Activated CD4-positive, alpha-beta T cell treated with anti-CD3 and anti-CD28 coated beads for 36 hours (primary cell): ENCODE results near the gene GK. TPM values are rescaled to one million over a fixed set of nuclear protein-coding genes. Genes with fewer than 3 reads are reported as not detected.
A peak's percentile ranks its signal among the peaks of the same experiment; 100 is the strongest.

Experiments used
- ATAC-seq: fragments of 200-7000 bp; cut with Tn5 transposase; one replicate; pipeline ENCODE4 v1.10.0; 2021; ENCODE audit warnings: mild to moderate bottlenecking, moderate library complexity
- CTCF ChIA-PET: fragments of 350-600 bp; sonication (Branson Sonifier 250); formaldehyde crosslinking; loops from one replicate; lab custom pipeline; 2021; ENCODE audit warnings: antibody characterized with exemption; lab: Charles Lee
- POLR2A ChIA-PET: fragments of 350-600 bp; sonication (Branson Sonifier 250); formaldehyde crosslinking; loops from one replicate; lab custom pipeline; 2021; ENCODE audit warnings: antibody characterized with exemption, inconsistent platforms; lab: Charles Lee
- DNase-seq: peaks from one replicate; pipeline ENCODE4 v3.0.0-alpha.2; 2020
- H3K27ac Mint-ChIP-seq: one replicate; pipeline ENCODE4 v1.8.0; 2021; ENCODE audit warnings: mixed read lengths
- H3K27me3 Mint-ChIP-seq: one replicate; pipeline ENCODE4 v1.8.0; 2021; ENCODE audit warnings: mixed read lengths
- H3K36me3 Mint-ChIP-seq: one replicate; pipeline ENCODE4 v1.8.0; 2021; ENCODE audit warnings: low read depth, mixed read lengths
- H3K4me1 Mint-ChIP-seq: one replicate; pipeline ENCODE4 v1.8.0; 2021; ENCODE audit warnings: mixed read lengths
- H3K4me3 Mint-ChIP-seq: one replicate; pipeline ENCODE4 v1.8.0; 2021; ENCODE audit warnings: mild to moderate bottlenecking, moderate library complexity, mixed read lengths
- H3K9me3 Mint-ChIP-seq: one replicate; pipeline ENCODE4 v1.8.0; 2021; ENCODE audit warnings: low read depth, mixed read lengths
- intact Hi-C, 2 experiments: fragments of 100-400 bp; cut with DNase I in 1 of 2; cut with micrococcal nuclease in 1 of 2; formaldehyde crosslinking; loops; one replicate each; pipeline versions ENCODE4 v1.14.2 to v1.15.1; 2022 to 2024; cut with DNase I, micrococcal nuclease
- total RNA-seq, 2 experiments: library from RNA; stranded (reverse); gene quantifications; one replicate each; pipeline ENCODE4 v1.2.3, GENCODE V29; 2021

Gene GK
- total RNA-seq, 2 experiments from 2014 or later: 77.8 to 106 TPM

GRCh38 chrX:30712214-30712613 lies 59.0 kb downstream of the GK start:
- peaks cover 33% of the 10 kb centered on the region for H3K4me1 Mint-ChIP-seq
- ATAC-seq: peak; percentile 21
- ChIA-PET POLR2A (no interaction called here), CTCF (no interaction called here)
- peak overlapping the region; percentile 31 for H3K27ac Mint-ChIP-seq
- peaks cover 34% of the 10 kb centered on the region for H3K36me3 Mint-ChIP-seq
- no peak for DNase-seq
- no peaks in the 10 kb centered on the region for H3K27me3 Mint-ChIP-seq
- no peaks in the 10 kb centered on the region for H3K9me3 Mint-ChIP-seq
- no peak overlapping the region for H3K4me3 Mint-ChIP-seq
- intact Hi-C loops: loop anchor here (2.0 to 5.0 kb wide), 6 partner anchors 53 to 135 kb away; partner anchors contain the start of gene TASL (in 2 of the 2)

- H3K27ac Mint-ChIP-seq: peak overlapping the region; percentile 81
- ChIA-PET POLR2A (no interaction called here), CTCF (interaction anchor here (1.5 kb wide), 1 partner anchor 16 kb away, joined by 3 read pairs; no protein-coding TSS in a partner anchor)
- intact Hi-C loops: loop anchor here (1.0 to 5.0 kb wide), 10 partner anchors 54 to 175 kb away; partner anchors contain the start of gene TASL (in 2 of the 2)
- peak overlapping the region; percentile 19 for H3K4me3 Mint-ChIP-seq
- peaks cover 33% of the 10 kb centered on the region for H3K4me1 Mint-ChIP-seq
- H3K36me3 Mint-ChIP-seq: peaks cover 38% of the 10 kb centered on the region
- ATAC-seq (peak; percentile 90), DNase-seq (peak; percentile 71)
- no peaks in the 10 kb centered on the region for H3K27me3 Mint-ChIP-seq
- H3K9me3 Mint-ChIP-seq: no peaks in the 10 kb centered on the region
These were observed 59.9 kb downstream of the GK start for GRCh38 chrX:30713061-30713525.

GRCh38 chrX:30714138-30714537 lies 60.9 kb downstream of the GK start:
- Mint-ChIP-seq H3K4me1 (peaks cover 33% of the 10 kb centered on the region), H3K4me3 (no peak overlapping the region), H3K27ac (peak overlapping the region; percentile 69), H3K27me3 (no peaks in the 10 kb centered on the region), H3K36me3 (peaks cover 40% of the 10 kb centered on the region), H3K9me3 (no peaks in the 10 kb centered on the region)
- DNase-seq (no peak), ATAC-seq (no peak)
- ChIA-PET POLR2A (no interaction called here), CTCF (interaction anchor here (0.5 to 1.5 kb wide), 6 partner anchors 17 to 162 kb away, joined by 3 to 5 read pairs (median 3); no protein-coding TSS in a partner anchor)
- intact Hi-C loops: loop anchor here in 1 of 2 experiments (5.0 kb wide), 1 partner anchor 77 kb away; no protein-coding TSS in a partner anchor

GRCh38 chrX:30715976-30716375 lies 62.8 kb downstream of the GK start:
- Mint-ChIP-seq H3K27me3 (no peaks in the 10 kb centered on the region), H3K4me3 (no peak overlapping the region), H3K27ac (no peak overlapping the region), H3K9me3 (no peaks in the 10 kb centered on the region), H3K4me1 (peaks cover 30% of the 10 kb centered on the region), H3K36me3 (peaks cover 40% of the 10 kb centered on the region)
- CTCF ChIA-PET: interaction anchor here (0.7 to 2.2 kb wide), 3 partner anchors 11 to 78 kb away, joined by 3 to 5 read pairs (median 3); no protein-coding TSS in a partner anchor
- DNase-seq: no peak
- intact Hi-C loops: no loop called here
- no peak for ATAC-seq
- POLR2A ChIA-PET: no interaction called here

- ChIA-PET CTCF (interaction anchor here (1.0 to 1.9 kb wide), 6 partner anchors 9 to 303 kb away, joined by 3 to 7 read pairs (median 5); no protein-coding TSS in a partner anchor), POLR2A (no interaction called here)
- H3K4me3 Mint-ChIP-seq: peak overlapping the region; percentile 21
- H3K9me3 Mint-ChIP-seq: no peaks in the 10 kb centered on the region
- H3K27me3 Mint-ChIP-seq: no peaks in the 10 kb centered on the region
- DNase-seq (no peak), ATAC-seq (peak; percentile 40)
- peaks cover 17% of the 10 kb centered on the region for H3K4me1 Mint-ChIP-seq
- intact Hi-C loops: loop anchor here in 1 of 2 experiments (10.0 kb wide), 1 partner anchor 241 kb away; no protein-coding TSS in a partner anchor
- peaks cover 11% of the 10 kb centered on the region for H3K36me3 Mint-ChIP-seq
- peak overlapping the region; percentile 19 for H3K27ac Mint-ChIP-seq
These were observed 80.8 kb downstream of the GK start for GRCh38 chrX:30733852-30734660.

GRCh38 chrX:30734782-30735181 lies 81.6 kb downstream of the GK start:
- DNase-seq: no peak
- no peak overlapping the region for H3K27ac Mint-ChIP-seq
- peaks cover 11% of the 10 kb centered on the region for H3K36me3 Mint-ChIP-seq
- ChIA-PET CTCF (interaction anchor here (0.8 to 2.7 kb wide), 13 partner anchors 9 to 302 kb away, joined by 3 to 8 read pairs (median 4); no protein-coding TSS in a partner anchor), POLR2A (no interaction called here)
- H3K9me3 Mint-ChIP-seq: no peaks in the 10 kb centered on the region
- no peak for ATAC-seq
- H3K4me1 Mint-ChIP-seq: peaks cover 17% of the 10 kb centered on the region
- no peaks in the 10 kb centered on the region for H3K27me3 Mint-ChIP-seq
- intact Hi-C loops: loop anchor here (5.0 to 10.0 kb wide), 6 partner anchors 48 to 923 kb away; partner anchors contain the start of gene TAB3 (in 2 of the 2)
- H3K4me3 Mint-ChIP-seq: no peak overlapping the region

GRCh38 chrX:30735839-30736238 lies 82.6 kb downstream of the GK start:
- peak; percentile 83 for ATAC-seq
- DNase-seq: peak; percentile 86
- H3K9me3 Mint-ChIP-seq: no peaks in the 10 kb centered on the region
- H3K4me1 Mint-ChIP-seq: peaks cover 17% of the 10 kb centered on the region
- no peak overlapping the region for H3K27ac Mint-ChIP-seq
- intact Hi-C loops: loop anchor here (1.0 to 10.0 kb wide), 7 partner anchors 46 to 921 kb away; partner anchors contain the start of gene TAB3 (in 2 of the 2)
- peaks cover 7% of the 10 kb centered on the region for H3K36me3 Mint-ChIP-seq
- ChIA-PET CTCF (interaction anchor here (0.6 to 2.7 kb wide), 27 partner anchors 7 to 921 kb away, joined by 3 to 9 read pairs (median 4); no protein-coding TSS in a partner anchor), POLR2A (interaction anchor here (0.7 to 1.2 kb wide), 2 partner anchors 95 to 119 kb away, joined by 3 to 4 read pairs; no protein-coding TSS in a partner anchor)
- no peaks in the 10 kb centered on the region for H3K27me3 Mint-ChIP-seq
- H3K4me3 Mint-ChIP-seq: no peak overlapping the region

- ChIA-PET POLR2A (no interaction called here), CTCF (no interaction called here)
- Mint-ChIP-seq H3K27ac (no peak overlapping the region), H3K27me3 (no peaks in the 10 kb centered on the region), H3K36me3 (no peaks in the 10 kb centered on the region), H3K9me3 (no peaks in the 10 kb centered on the region), H3K4me3 (no peak overlapping the region), H3K4me1 (no peaks in the 10 kb centered on the region)
- ATAC-seq (no peak), DNase-seq (no peak)
- intact Hi-C loops: no loop called here
These were observed 88.3 kb downstream of the GK start for GRCh38 chrX:30741545-30741944.

GRCh38 chrX:30748342-30748960 lies 95.2 kb downstream of the GK start:
- Mint-ChIP-seq H3K9me3 (no peaks in the 10 kb centered on the region), H3K27me3 (no peaks in the 10 kb centered on the region), H3K36me3 (no peaks in the 10 kb centered on the region), H3K4me1 (no peaks in the 10 kb centered on the region), H3K27ac (no peak overlapping the region), H3K4me3 (no peak overlapping the region)
- intact Hi-C loops: no loop called here
- DNase-seq: no peak
- ChIA-PET POLR2A (no interaction called here), CTCF (no interaction called here)
- ATAC-seq: no peak

GRCh38 chrX:30751497-30751896 lies 98.3 kb downstream of the GK start:
- H3K4me1 Mint-ChIP-seq: no peaks in the 10 kb centered on the region
- H3K27me3 Mint-ChIP-seq: no peaks in the 10 kb centered on the region
- ChIA-PET POLR2A (no interaction called here), CTCF (no interaction called here)
- intact Hi-C loops: no loop called here
- H3K36me3 Mint-ChIP-seq: no peaks in the 10 kb centered on the region
- ATAC-seq: no peak
- H3K4me3 Mint-ChIP-seq: no peak overlapping the region
- DNase-seq: no peak
- no peak overlapping the region for H3K27ac Mint-ChIP-seq
- H3K9me3 Mint-ChIP-seq: no peaks in the 10 kb centered on the region

GRCh38 chrX:30762755-30763154 lies 109.5 kb downstream of the GK start:
- Mint-ChIP-seq H3K27ac (no peak overlapping the region), H3K27me3 (no peaks in the 10 kb centered on the region), H3K36me3 (no peaks in the 10 kb centered on the region), H3K4me3 (no peak overlapping the region), H3K4me1 (peaks cover 14% of the 10 kb centered on the region), H3K9me3 (no peaks in the 10 kb centered on the region)
- DNase-seq (peak; percentile 11), ATAC-seq (peak; percentile 53)
- CTCF ChIA-PET: interaction anchor here (0.7 kb wide), 2 partner anchors 12 to 433 kb away, joined by 3 read pairs; no protein-coding TSS in a partner anchor
- POLR2A ChIA-PET: interaction anchor here (0.6 kb wide), 1 partner anchor 24 kb away, joined by 3 read pairs; no protein-coding TSS in a partner anchor
- intact Hi-C loops: no loop called here
